K562 (cell line): ENCODE measurements around the gene RCE1. TPM values are rescaled to one million over a fixed set of nuclear protein-coding genes. Genes with fewer than 3 reads are reported as not detected.

Experiments
- ATF1 ChIP-seq, 2 experiments: fragments of 450-650 bp in 1 of 2; IDR thresholded peaks; 2 replicates each; pipeline ENCODE4 v1.6.1; 2016; ENCODE audit warnings: missing compliant biosample characterization in 1 of 2, missing genetic modification characterization in 1 of 2
- CXXC5 ChIP-seq: fragments of 250-450 bp; sonication (Bioruptor Pico); IDR thresholded peaks from 2 replicates; pipeline ENCODE4 v1.8.0; 2022; ENCODE audit warnings: inconsistent platforms, mild to moderate bottlenecking, moderate library complexity
- DMBX1 ChIP-seq: fragments of 250-450 bp; sonication (Bioruptor Pico); IDR thresholded peaks from 2 replicates; pipeline ENCODE4 v1.8.0; 2022; ENCODE audit warnings: inconsistent platforms, mild to moderate bottlenecking, moderate library complexity, borderline replicate concordance
- E2F6 ChIP-seq, 2 experiments: IDR thresholded peaks; 2 replicates each; pipeline ENCODE4 v1.6.1; 2011; ENCODE audit warnings: borderline replicate concordance in 1 of 2, control low read depth in 1 of 2, low read depth in 1 of 2, low read length in 1 of 2, mild to moderate bottlenecking in 1 of 2, mixed read lengths in 1 of 2, moderate library complexity in 1 of 2; ENCODE audit not compliant: insufficient read depth in 1 of 2, insufficient read length in 1 of 2, poor library complexity in 1 of 2, severe bottlenecking in 1 of 2; ENCODE audit errors: extremely low read depth in 1 of 2
- ERF ChIP-seq: fragments of 450-650 bp; formaldehyde crosslinking; IDR thresholded peaks from 2 replicates; pipeline ENCODE4 v1.4.0; 2020; ENCODE audit warnings: mild to moderate bottlenecking, mixed read lengths
- ETV1 ChIP-seq: fragments of 450-650 bp; conservative IDR thresholded peaks from 2 replicates; pipeline ENCODE4 v1.6.1; 2016; ENCODE audit warnings: missing genetic modification characterization, control low read depth, low read depth, missing compliant biosample characterization
- FOXJ2 ChIP-seq: fragments of 200-800 bp; sonication (Bioruptor generic); IDR thresholded peaks from 2 replicates; pipeline ENCODE4 v1.6.1; 2016; ENCODE audit warnings: missing genetic modification characterization, missing compliant biosample characterization
- IFI16 ChIP-seq: fragments of 250-450 bp; sonication (Bioruptor Pico); IDR thresholded peaks from 2 replicates; pipeline ENCODE4 v2.1.2; 2022; ENCODE audit warnings: mild to moderate bottlenecking, inconsistent platforms
- MECOM ChIP-seq: fragments of 250-450 bp; sonication (Bioruptor Pico); IDR thresholded peaks from 2 replicates; pipeline ENCODE4 v1.8.0; 2022; ENCODE audit warnings: inconsistent platforms
- MEIS2 ChIP-seq: fragments of 450-650 bp; IDR thresholded peaks from 2 replicates; pipeline ENCODE4 v1.6.1; 2014; ENCODE audit warnings: mild to moderate bottlenecking; ENCODE audit not compliant: partially characterized antibody
- NFE2L1 ChIP-seq: fragments of 450-650 bp; IDR thresholded peaks from 2 replicates; pipeline ENCODE4 v1.6.1; 2016; ENCODE audit warnings: missing genetic modification characterization, low read depth, mild to moderate bottlenecking, missing compliant biosample characterization, moderate library complexity, borderline replicate concordance
- PKNOX1 ChIP-seq: fragments of 450-650 bp; IDR thresholded peaks from 2 replicates; pipeline ENCODE4 v1.6.1; 2016
- POLR2H ChIP-seq: IDR thresholded peaks from 2 replicates; pipeline ENCODE4 v1.6.1; 2016; ENCODE audit warnings: missing genetic modification characterization, low read depth, mild to moderate bottlenecking, control low read depth, missing compliant biosample characterization, moderate library complexity
- POLR3G ChIP-seq: IDR thresholded peaks from 2 replicates; pipeline ENCODE4 v1.6.1; 2011; ENCODE audit not compliant: insufficient read length, insufficient replicate concordance; ENCODE audit errors: extremely low read depth
- RAD51 ChIP-seq: fragments of 450-650 bp; IDR thresholded peaks from 2 replicates; pipeline ENCODE4 v1.7.1; 2016; ENCODE audit warnings: low read depth, mild to moderate bottlenecking, borderline replicate concordance
- RBM34 ChIP-seq: fragments of 200-400 bp; formaldehyde crosslinking; IDR thresholded peaks from 2 replicates; pipeline ENCODE4 v1.6.1; 2018; ENCODE audit warnings: low read length, borderline replicate concordance; ENCODE audit not compliant: insufficient read depth
- SOX6 ChIP-seq: fragments of 450-650 bp; IDR thresholded peaks from 2 replicates; pipeline ENCODE4 v1.6.1; 2014; ENCODE audit warnings: mild to moderate bottlenecking
- USF2 ChIP-seq: sonication (generic); formaldehyde crosslinking; IDR thresholded peaks from 2 replicates; pipeline ENCODE4 v1.5.0; 2020; ENCODE audit warnings: missing genetic modification reagents
- ZBTB17 ChIP-seq: fragments of 450-650 bp; formaldehyde crosslinking; IDR thresholded peaks from 2 replicates; pipeline ENCODE4 v1.4.0; 2020; ENCODE audit warnings: mild to moderate bottlenecking
- ZNF143 ChIP-seq: sonication (generic); formaldehyde crosslinking; IDR thresholded peaks from 2 replicates; pipeline ENCODE4 v1.9.0; 2022; ENCODE audit warnings: mild to moderate bottlenecking, missing genetic modification reagents
- ZNF174 ChIP-seq: fragments of 250-450 bp; sonication (Bioruptor Pico); IDR thresholded peaks from 2 replicates; pipeline ENCODE4 v1.4.0; 2020; ENCODE audit warnings: mild to moderate bottlenecking
- ZNF217 ChIP-seq: sonication (generic); formaldehyde crosslinking; IDR thresholded peaks from 2 replicates; pipeline ENCODE4 v1.8.0; 2022; ENCODE audit warnings: mild to moderate bottlenecking, missing genetic modification reagents
- ZNF239 ChIP-seq: fragments of 250-450 bp; sonication (Bioruptor Pico); IDR thresholded peaks from 2 replicates; pipeline ENCODE4 v1.4.0; 2020; ENCODE audit warnings: mild to moderate bottlenecking
- ZNF41 ChIP-seq: fragments of 250-450 bp; sonication (Bioruptor Pico); conservative IDR thresholded peaks from 2 replicates; pipeline ENCODE4 v1.4.0; 2020; ENCODE audit warnings: mild to moderate bottlenecking
- ZNF589 ChIP-seq: fragments of 200-800 bp; sonication (Bioruptor generic); IDR thresholded peaks from 2 replicates; pipeline ENCODE4 v1.6.1; 2016; ENCODE audit warnings: low read depth, missing genetic modification characterization, missing compliant biosample characterization
- ZNF830 ChIP-seq: fragments of 250-450 bp; sonication (Bioruptor Pico); IDR thresholded peaks from 2 replicates; pipeline ENCODE4 v1.5.0; 2021; ENCODE audit warnings: mild to moderate bottlenecking
- polyA plus RNA-seq, 8 experiments: library from polyadenylated mRNA; depleted of rRNA in 4 of 8; stranded (reverse) in 5 of 8; unstranded in 3 of 8; fragments of >200 nt; fragmentation: Nextera tagmentation in 2 of 8; fragmentation: Illumina TruSeq in 1 of 8; extraction: Ambion mirVana in 2 of 8; extraction: Trizol in 1 of 8; gene quantifications; 2 replicates each; pipeline versions ENCODE4 v1.2.1 to v1.2.3, GENCODE V29; 2011 to 2014; ENCODE audit warnings: inconsistent platforms in 1 of 8, missing spikeins in 1 of 8
- total RNA-seq, 7 experiments: library from RNA; depleted of rRNA in 6 of 7; stranded (reverse); fragments of >200 nt in 6 of 7; fragmentation: Illumina TruSeq in 2 of 7; extraction: Trizol in 2 of 7; gene quantifications; 2 replicates each; pipeline versions ENCODE4 v1.2.1 to v1.2.3, GENCODE V29; 2011 to 2021; ENCODE audit warnings: low replicate concordance in 1 of 7

RCE1 gene
- total and polyA plus RNA-seq, 9 of the 15 experiments (the other 6 are each of a cell fraction or from before 2014, with no cell fraction given), result 0.75 to 41.5 (median 15.1) TPM

GRCh38 chr11:66881927-66882452 is 38.7 kb downstream of the RCE1 start (continued):
- TF ChIP-seq E2F6 (IDR thresholded peaks at IDR 0.05; ENCODE audit: borderline replicate concordance in 1 of 2, extremely low read depth in 1 of 2, insufficient read depth in 1 of 2, insufficient read length in 1 of 2, low read depth in 1 of 2, low read length in 1 of 2, poor library complexity in 1 of 2, severe bottlenecking in 1 of 2) (no peak), CXXC5 (CRISPR knock-in tag) (no peak), ATF1 (CRISPR knock-in tag; IDR thresholded peaks at IDR 0.05) (no peak), ATF1 (tag; IDR thresholded peaks at IDR 0.05) (0 out of 2 replicates have a peak, but pooled peaks have one; percentile 10), ETV1 (tag) (no peak), MECOM (CRISPR knock-in tag) (no peak), MEIS2 (peak; percentile 91), ZBTB17 (peak; percentile 85; the same call in 1 of the 2 replicates), POLR3G (no peak), POLR2H (tag) (no peak), SOX6 (no peak), DMBX1 (CRISPR knock-in tag) (no peak), RAD51 (no peak), ZNF239 (CRISPR knock-in tag) (no peak), FOXJ2 (no peak), ZNF41 (CRISPR knock-in tag) (no peak), ZNF174 (CRISPR knock-in tag) (no peak), ZNF830 (no peak), RBM34 (no peak), IFI16 (CRISPR knock-in tag) (no peak), ZNF217 (no peak), ERF (no peak), ZNF589 (CRISPR knock-in tag) (no peak), PKNOX1 (peak; percentile 77), NFE2L1 (no peak), ZNF143 (CRISPR knock-in tag) (peak; percentile 73; the same call in 1 of the 2 replicates), USF2 (CRISPR knock-in tag) (peak; percentile 40)
